HG03460 (cell line): ENCODE results near the gene RND1.

Experiments used
- ATAC-seq: cut with Tn5 transposase; IDR thresholded peaks from one replicate; pipeline ENCODE4 v1.9.1; 2021; ENCODE audit not compliant: unreplicated experiment

RND1 gene

DNA sequence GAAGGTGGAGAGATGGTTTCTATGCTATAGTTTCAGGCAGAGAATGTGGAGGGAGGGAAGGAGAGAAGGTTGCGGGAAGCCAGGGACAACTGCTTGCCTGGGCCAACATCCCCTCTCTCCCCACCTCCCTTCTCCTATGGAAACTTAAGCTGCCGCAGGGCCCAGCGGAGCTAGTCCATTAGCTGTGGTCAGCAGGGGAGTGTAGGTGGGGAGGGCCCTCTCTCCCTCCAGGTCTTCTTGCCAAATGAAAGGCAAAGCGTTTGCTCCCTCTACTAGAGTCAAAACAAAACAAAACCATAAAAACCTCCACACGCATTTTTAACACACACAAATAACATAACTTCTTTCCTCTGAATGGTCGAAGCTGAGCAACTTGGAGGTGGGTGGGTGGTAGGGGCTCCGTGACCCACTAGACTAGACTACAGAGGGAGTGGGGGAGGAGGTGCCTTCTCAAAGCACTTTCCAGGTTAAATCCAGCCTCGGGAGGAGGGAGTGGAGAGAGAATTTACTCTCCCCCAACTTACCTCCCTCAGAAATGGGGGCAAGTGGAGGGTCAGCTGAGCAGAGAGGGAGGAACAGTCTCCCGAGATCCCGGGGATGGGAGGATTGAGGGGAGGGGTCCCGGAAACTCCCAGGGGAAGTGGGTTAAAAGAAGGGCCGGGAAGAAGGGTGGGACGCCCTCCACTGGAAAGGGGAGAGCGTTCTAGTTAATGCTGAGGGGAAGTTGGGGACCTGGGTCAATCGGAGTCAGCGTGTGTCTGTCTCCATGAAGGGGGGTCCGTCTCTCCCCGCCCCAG is 52.0 kb downstream of the RND1 start:
- ATAC-seq = no peak

DNA sequence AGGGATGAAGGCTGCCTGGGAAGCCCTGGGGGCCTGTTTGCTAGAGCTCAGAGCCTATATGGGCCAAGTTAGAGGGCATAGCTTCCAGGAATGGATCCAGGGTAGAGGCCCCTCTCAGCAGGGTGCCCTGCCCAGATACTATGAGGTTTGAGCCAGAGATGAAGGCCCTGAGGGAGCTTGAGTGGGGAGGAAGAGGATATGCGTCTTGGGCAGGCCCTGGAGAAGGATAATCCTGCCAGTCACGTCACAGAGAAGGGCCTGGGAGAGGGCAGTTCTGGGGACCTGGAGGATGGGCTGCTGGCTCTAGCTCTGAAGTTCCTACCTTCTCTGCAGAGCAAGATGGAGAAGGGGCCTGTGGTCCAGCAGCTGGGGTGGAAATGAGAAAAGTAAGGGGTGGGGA is 53.3 kb downstream of the RND1 start:
- ATAC-seq = no peak

DNA sequence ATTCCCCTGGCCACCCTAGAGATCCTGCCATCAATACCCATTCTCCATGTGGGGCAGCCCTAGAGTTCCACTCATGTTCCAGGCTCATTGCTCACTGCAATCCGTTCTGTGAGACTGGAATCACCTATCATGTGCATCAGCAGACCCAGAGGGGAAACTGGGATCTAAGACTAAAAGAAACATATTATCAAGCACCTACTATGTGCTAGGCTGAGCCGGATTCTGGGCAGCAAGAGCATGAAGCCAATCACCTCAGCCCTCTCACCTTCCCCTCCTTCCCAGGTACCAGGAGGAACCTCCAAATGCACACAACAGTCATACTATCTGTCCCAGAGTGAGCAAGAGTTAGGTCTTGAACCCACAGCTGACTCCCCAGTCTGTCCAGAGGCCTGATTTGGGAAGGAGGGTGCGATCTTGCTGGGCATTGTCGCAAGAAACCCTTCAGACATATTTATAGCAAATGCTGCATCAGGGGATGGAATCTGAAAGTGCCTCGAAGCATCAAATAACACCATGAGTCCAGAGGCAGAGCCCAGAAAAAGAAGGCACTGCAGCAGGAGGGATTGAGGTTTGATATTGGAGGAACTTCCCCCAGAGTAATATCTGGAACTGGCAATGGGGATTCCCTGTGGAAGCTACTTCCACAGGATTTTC is 54.1 kb downstream of the RND1 start:
- ATAC-seq = no peak

- no peak for ATAC-seq
Observed at GRCh38 chr12:48810903-48811431, 54.7 kb downstream of the RND1 start.

- no peak for ATAC-seq
Observed at GRCh38 chr12:48807981-48808380, 57.7 kb downstream of the RND1 start.
